WTC11 (cell line): ENCODE data around the gene MCF2L. TPM values are rescaled to one million over a fixed set of nuclear protein-coding genes. Genes with fewer than 3 reads are reported as not detected.

ENCODE experiments used
- ATAC-seq: fragments of 200-7000 bp; cut with Tn5 transposase; 2 replicates; pipeline ENCODE4 v1.10.0; 2021; ENCODE audit warnings: mild to moderate bottlenecking, moderate library complexity
- CTCF ChIA-PET: fragments of 300-600 bp; sonication (Branson Sonifier 250); formaldehyde crosslinking; loops from one replicate; lab custom pipeline; 2021; ENCODE audit warnings: antibody characterized with exemption; lab: Charles Lee
- POLR2A ChIA-PET: fragments of 350-600 bp; sonication (Branson Sonifier 250); formaldehyde crosslinking; loops from one replicate; lab custom pipeline; 2021; ENCODE audit warnings: antibody characterized with exemption; lab: Charles Lee
- DNase-seq: peaks from one replicate; pipeline ENCODE4 v3.0.0; 2021; ENCODE audit warnings: low spot score
- H3K27ac Mint-ChIP-seq: 2 replicates; pipeline ENCODE4 v1.8.0; 2021; ENCODE audit warnings: mixed read lengths
- H3K27me3 Mint-ChIP-seq: 2 replicates; pipeline ENCODE4 v1.8.0; 2021; ENCODE audit warnings: low read depth, mild to moderate bottlenecking, moderate library complexity, mixed read lengths
- H3K36me3 Mint-ChIP-seq: 2 replicates; pipeline ENCODE4 v1.8.0; 2021; ENCODE audit warnings: mixed read lengths
- H3K4me1 Mint-ChIP-seq: 2 replicates; pipeline ENCODE4 v1.8.0; 2022; ENCODE audit warnings: mixed read lengths
- H3K4me3 Mint-ChIP-seq: 2 replicates; pipeline ENCODE4 v1.8.0; 2021; ENCODE audit warnings: mild to moderate bottlenecking, moderate library complexity, mixed read lengths
- H3K9me3 Mint-ChIP-seq: 2 replicates; pipeline ENCODE4 v1.8.0; 2021; ENCODE audit warnings: mixed read lengths
- AFF4 ChIP-seq: sonication (generic); formaldehyde crosslinking; IDR thresholded peaks from 2 replicates; pipeline ENCODE4 v1.8.1; 2023; ENCODE audit warnings: mild to moderate bottlenecking, missing genetic modification reagents, borderline replicate concordance
- CREB1 ChIP-seq: sonication (generic); formaldehyde crosslinking; IDR thresholded peaks from 2 replicates; pipeline ENCODE4 v1.8.0; 2023; ENCODE audit warnings: mild to moderate bottlenecking, missing genetic modification reagents
- EMX1 ChIP-seq: fragments of 250-450 bp; sonication (Bioruptor Pico); IDR thresholded peaks from 2 replicates; pipeline ENCODE4 v1.8.0; 2021; ENCODE audit warnings: mild to moderate bottlenecking
- ESRRA ChIP-seq: sonication (generic); formaldehyde crosslinking; IDR thresholded peaks from 2 replicates; pipeline ENCODE4 v1.8.1; 2022; ENCODE audit warnings: mild to moderate bottlenecking, missing genetic modification reagents, borderline replicate concordance
- ETV6 ChIP-seq: sonication (generic); formaldehyde crosslinking; IDR thresholded peaks from 2 replicates; pipeline ENCODE4 v1.8.1; 2022; ENCODE audit warnings: mild to moderate bottlenecking, missing genetic modification reagents
- FOXJ3 ChIP-seq: sonication (generic); formaldehyde crosslinking; IDR thresholded peaks from 2 replicates; pipeline ENCODE4 v1.9.0; 2021; ENCODE audit warnings: missing genetic modification reagents, mild to moderate bottlenecking, borderline replicate concordance
- FOXP1 ChIP-seq: sonication (generic); formaldehyde crosslinking; IDR thresholded peaks from 2 replicates; pipeline ENCODE4 v1.8.0; 2022; ENCODE audit warnings: missing genetic modification reagents, mild to moderate bottlenecking, moderate library complexity, borderline replicate concordance
- GABPB1 ChIP-seq: sonication (generic); formaldehyde crosslinking; IDR thresholded peaks from 2 replicates; pipeline ENCODE4 v1.8.1; 2023; ENCODE audit warnings: mild to moderate bottlenecking, missing genetic modification reagents
- JAZF1 ChIP-seq: fragments of 250-450 bp; sonication (Bioruptor Pico); IDR thresholded peaks from 2 replicates; pipeline ENCODE4 v1.9.0; 2021; ENCODE audit warnings: moderate library complexity, mild to moderate bottlenecking, inconsistent platforms
- MXD4 ChIP-seq: fragments of 250-450 bp; sonication (Bioruptor Pico); IDR thresholded peaks from 2 replicates; pipeline ENCODE4 v1.8.0; 2021; ENCODE audit warnings: mild to moderate bottlenecking, moderate library complexity, borderline replicate concordance
- PRRX2 ChIP-seq: fragments of 250-450 bp; sonication (Bioruptor Pico); IDR thresholded peaks from 2 replicates; pipeline ENCODE4 v1.8.0; 2021; ENCODE audit warnings: mild to moderate bottlenecking
- SMAD4 ChIP-seq: sonication (generic); formaldehyde crosslinking; IDR thresholded peaks from 2 replicates; pipeline ENCODE4 v1.8.0; 2022; ENCODE audit warnings: mild to moderate bottlenecking, missing genetic modification reagents
- USF2 ChIP-seq: sonication (generic); formaldehyde crosslinking; IDR thresholded peaks from 2 replicates; pipeline ENCODE4 v1.8.1; 2023; ENCODE audit warnings: mild to moderate bottlenecking, missing genetic modification reagents, moderate library complexity
- ZBTB21 ChIP-seq: sonication (generic); formaldehyde crosslinking; IDR thresholded peaks from 2 replicates; pipeline ENCODE4 v1.8.1; 2023; ENCODE audit warnings: mild to moderate bottlenecking, missing genetic modification reagents, borderline replicate concordance
- ZNF138 ChIP-seq: sonication (generic); formaldehyde crosslinking; conservative IDR thresholded peaks from 2 replicates; pipeline ENCODE4 v1.8.1; 2022; ENCODE audit warnings: mild to moderate bottlenecking, moderate library complexity, missing genetic modification reagents
- ZNF317 ChIP-seq: sonication (generic); formaldehyde crosslinking; IDR thresholded peaks from 2 replicates; pipeline ENCODE4 v1.8.1; 2023; ENCODE audit warnings: low read depth, mild to moderate bottlenecking, moderate library complexity, missing genetic modification reagents, borderline replicate concordance
- ZNF416 ChIP-seq: fragments of 250-450 bp; sonication (Bioruptor Pico); IDR thresholded peaks from 2 replicates; pipeline ENCODE4 v1.9.0; 2021; ENCODE audit warnings: mild to moderate bottlenecking, inconsistent platforms
- total RNA-seq: library from RNA; stranded (reverse); gene quantifications from 3 replicates; pipeline ENCODE4 v1.2.3, GENCODE V29; 2021
- TF ChIP-seq, protein P1 (sequence below): sonication (generic); formaldehyde crosslinking; IDR thresholded peaks from 2 replicates; pipeline ENCODE4 v1.8.0; 2022; ENCODE audit warnings: mild to moderate bottlenecking, missing genetic modification reagents
- TF ChIP-seq, protein P2 (sequence below): fragments of 250-450 bp; sonication (Bioruptor Pico); IDR thresholded peaks from 2 replicates; pipeline ENCODE4 v2.1.2; 2022; ENCODE audit warnings: mild to moderate bottlenecking, moderate library complexity
- TF ChIP-seq, protein P3 (sequence below): sonication (generic); formaldehyde crosslinking; IDR thresholded peaks from 2 replicates; pipeline ENCODE4 v1.8.0; 2022; ENCODE audit warnings: mild to moderate bottlenecking, missing genetic modification reagents
- TF ChIP-seq, protein P4 (sequence below): sonication (generic); formaldehyde crosslinking; IDR thresholded peaks from 2 replicates; pipeline ENCODE4 v1.8.0; 2022; ENCODE audit warnings: mild to moderate bottlenecking, missing genetic modification reagents

Gene MCF2L
- total RNA-seq, 1 experiment from 2014 or later = 34.8 TPM

- TF ChIP-seq FOXP1 (CRISPR knock-in tag) (no peak), FOXJ3 (no peak), SMAD4 (CRISPR knock-in tag) (no peak), ZBTB21 (CRISPR knock-in tag) (no peak), ZNF416 (CRISPR knock-in tag) (no peak)
- TF ChIP-seq, protein P1, sequence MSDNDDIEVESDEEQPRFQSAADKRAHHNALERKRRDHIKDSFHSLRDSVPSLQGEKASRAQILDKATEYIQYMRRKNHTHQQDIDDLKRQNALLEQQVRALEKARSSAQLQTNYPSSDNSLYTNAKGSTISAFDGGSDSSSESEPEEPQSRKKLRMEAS (CRISPR knock-in tag) = no peak
- TF ChIP-seq, all 79 proteins: peak for 0
These were observed 5.9 kb upstream of the MCF2L start (continued) for GRCh38 chr13:112962911-112963625.

- Mint-ChIP-seq H3K27ac (0 out of 2 replicates have a peak overlapping the region, but pooled peaks have one; percentile 92), H3K27me3 (no peaks in the 10 kb centered on the region), H3K9me3 (no peaks in the 10 kb centered on the region), H3K4me3 (no peak overlapping the region), H3K4me1 (0 out of 2 replicates have a peak, but pooled peaks cover under 1% of the 10 kb centered on the region), H3K36me3 (no peaks in the 10 kb centered on the region)
- ChIA-PET POLR2A (no interaction called here), CTCF (interaction anchor here (1.8 kb wide), 1 partner anchor 21 kb away, joined by 6 read pairs; no protein-coding TSS in a partner anchor)
- DNase-seq (no peak), ATAC-seq (no peak)
- TF ChIP-seq ZBTB21 (CRISPR knock-in tag) (no peak), JAZF1 (no peak), USF2 (CRISPR knock-in tag) (no peak), EMX1 (CRISPR knock-in tag) (no peak), ESRRA (CRISPR knock-in tag) (no peak), PRRX2 (CRISPR knock-in tag) (no peak), ZNF317 (CRISPR knock-in tag) (no peak)
- TF ChIP-seq, protein P2, sequence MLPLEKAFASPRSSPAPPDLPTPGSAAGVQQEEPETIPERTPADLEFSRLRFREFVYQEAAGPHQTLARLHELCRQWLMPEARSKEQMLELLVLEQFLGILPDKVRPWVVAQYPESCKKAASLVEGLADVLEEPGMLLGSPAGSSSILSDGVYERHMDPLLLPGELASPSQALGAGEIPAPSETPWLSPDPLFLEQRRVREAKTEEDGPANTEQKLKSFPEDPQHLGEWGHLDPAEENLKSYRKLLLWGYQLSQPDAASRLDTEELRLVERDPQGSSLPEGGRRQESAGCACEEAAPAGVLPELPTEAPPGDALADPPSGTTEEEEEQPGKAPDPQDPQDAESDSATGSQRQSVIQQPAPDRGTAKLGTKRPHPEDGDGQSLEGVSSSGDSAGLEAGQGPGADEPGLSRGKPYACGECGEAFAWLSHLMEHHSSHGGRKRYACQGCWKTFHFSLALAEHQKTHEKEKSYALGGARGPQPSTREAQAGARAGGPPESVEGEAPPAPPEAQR (CRISPR knock-in tag) = no peak
- TF ChIP-seq, protein P3, sequence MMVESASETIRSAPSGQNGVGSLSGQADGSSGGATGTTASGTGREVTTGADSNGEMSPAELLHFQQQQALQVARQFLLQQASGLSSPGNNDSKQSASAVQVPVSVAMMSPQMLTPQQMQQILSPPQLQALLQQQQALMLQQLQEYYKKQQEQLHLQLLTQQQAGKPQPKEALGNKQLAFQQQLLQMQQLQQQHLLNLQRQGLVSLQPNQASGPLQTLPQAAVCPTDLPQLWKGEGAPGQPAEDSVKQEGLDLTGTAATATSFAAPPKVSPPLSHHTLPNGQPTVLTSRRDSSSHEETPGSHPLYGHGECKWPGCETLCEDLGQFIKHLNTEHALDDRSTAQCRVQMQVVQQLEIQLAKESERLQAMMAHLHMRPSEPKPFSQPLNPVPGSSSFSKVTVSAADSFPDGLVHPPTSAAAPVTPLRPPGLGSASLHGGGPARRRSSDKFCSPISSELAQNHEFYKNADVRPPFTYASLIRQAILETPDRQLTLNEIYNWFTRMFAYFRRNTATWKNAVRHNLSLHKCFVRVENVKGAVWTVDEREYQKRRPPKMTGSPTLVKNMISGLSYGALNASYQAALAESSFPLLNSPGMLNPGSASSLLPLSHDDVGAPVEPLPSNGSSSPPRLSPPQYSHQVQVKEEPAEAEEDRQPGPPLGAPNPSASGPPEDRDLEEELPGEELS (CRISPR knock-in tag) = no peak
These were observed 5.4 kb upstream of the MCF2L start for GRCh38 chr13:112963641-112964040.

- H3K4me1 Mint-ChIP-seq = peaks cover 9% of the 10 kb centered on the region
- H3K36me3 Mint-ChIP-seq = no peaks in the 10 kb centered on the region
- CTCF ChIA-PET = interaction anchor here (1.2 to 1.8 kb wide), 3 partner anchors 8 to 65 kb away, joined by 3 to 6 read pairs (median 4); no protein-coding TSS in a partner anchor
- no peak overlapping the region for H3K27ac Mint-ChIP-seq
- H3K27me3 Mint-ChIP-seq = peaks cover 8% of the 10 kb centered on the region
- no peak for ATAC-seq
- H3K4me3 Mint-ChIP-seq = no peak overlapping the region
- H3K9me3 Mint-ChIP-seq = no peaks in the 10 kb centered on the region
- POLR2A ChIA-PET = no interaction called here
- no peak for DNase-seq
- TF ChIP-seq ETV6 (CRISPR knock-in tag) (no peak), GABPB1 (CRISPR knock-in tag) (no peak), CREB1 (no peak), ZNF138 (CRISPR knock-in tag) (no peak), AFF4 (CRISPR knock-in tag) (no peak), EMX1 (CRISPR knock-in tag) (no peak), MXD4 (CRISPR knock-in tag) (no peak)
- TF ChIP-seq, protein P2 (CRISPR knock-in tag) = no peak
- TF ChIP-seq, protein P4, sequence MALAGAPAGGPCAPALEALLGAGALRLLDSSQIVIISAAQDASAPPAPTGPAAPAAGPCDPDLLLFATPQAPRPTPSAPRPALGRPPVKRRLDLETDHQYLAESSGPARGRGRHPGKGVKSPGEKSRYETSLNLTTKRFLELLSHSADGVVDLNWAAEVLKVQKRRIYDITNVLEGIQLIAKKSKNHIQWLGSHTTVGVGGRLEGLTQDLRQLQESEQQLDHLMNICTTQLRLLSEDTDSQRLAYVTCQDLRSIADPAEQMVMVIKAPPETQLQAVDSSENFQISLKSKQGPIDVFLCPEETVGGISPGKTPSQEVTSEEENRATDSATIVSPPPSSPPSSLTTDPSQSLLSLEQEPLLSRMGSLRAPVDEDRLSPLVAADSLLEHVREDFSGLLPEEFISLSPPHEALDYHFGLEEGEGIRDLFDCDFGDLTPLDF = no peak
These were observed 4.0 kb upstream of the MCF2L start for GRCh38 chr13:112964971-112965492.
